Superior temporal gyrus (tissue), 1 donor: Measurements from ENCODE around the gene NSF.
"Not testable (repeated sequence)": the region's sequence is repeated elsewhere in the genome, so short reads cannot be mapped to it uniquely, and the experiment has no call there.

Experiments used
- DNase-seq: peaks from one replicate; pipeline ENCODE4 v3.0.0-alpha.2; 2016; ENCODE audit errors: extremely low spot score

Gene NSF

GRCh38 chr17:46590157-46591146, at the start of gene NSF:
Gene NSF (plus strand): TSS chr17:46590669. CDS start chr17:46590776, 107 bp downstream.
- not testable (repeated sequence) for DNase-seq

GRCh38 chr17:46548607-46549006, 41.9 kb upstream of the NSF start:
- peak; percentile 2 for DNase-seq

- not testable (repeated sequence) for DNase-seq
These were observed 31.3 kb upstream of the NSF start for GRCh38 chr17:46559155-46559554.

GRCh38 chr17:46560048-46560447, 30.4 kb upstream of the NSF start:
- DNase-seq: not testable (repeated sequence)

- not testable (repeated sequence) for DNase-seq
These were observed 24.2 kb upstream of the NSF start for GRCh38 chr17:46566284-46566683.

- not testable (repeated sequence) for DNase-seq
These were observed 23.5 kb upstream of the NSF start for GRCh38 chr17:46566980-46567379.

- DNase-seq: not testable (repeated sequence)
These were observed 18.7 kb upstream of the NSF start for GRCh38 chr17:46571796-46572195.

GRCh38 chr17:46579083-46580075, 11.1 kb upstream of the NSF start, which contains the start of gene ARL17A:
Gene ARL17A (minus strand): TSS chr17:46579691. CDS start chr17:46576322, 3,369 bp downstream.
- not testable (repeated sequence) for DNase-seq

GRCh38 chr17:46580082-46580481, 10.4 kb upstream of the NSF start:
- not testable (repeated sequence) for DNase-seq

- not testable (repeated sequence) for DNase-seq
These were observed 5.0 kb upstream of the NSF start for GRCh38 chr17:46585444-46585843.

GRCh38 chr17:46591332-46591731, 863 bp downstream of the NSF start:
- DNase-seq: not testable (repeated sequence)

GRCh38 chr17:46598344-46598931, 8.0 kb downstream of the NSF start:
- DNase-seq: not testable (repeated sequence)

- not testable (repeated sequence) for DNase-seq
These were observed 10.3 kb downstream of the NSF start for GRCh38 chr17:46600767-46601166.

- not testable (repeated sequence) for DNase-seq
These were observed 12.7 kb downstream of the NSF start for GRCh38 chr17:46603125-46603524.

GRCh38 chr17:46611304-46611703, 20.8 kb downstream of the NSF start:
- DNase-seq: not testable (repeated sequence)

GRCh38 chr17:46613876-46614275, 23.4 kb downstream of the NSF start:
- not testable (repeated sequence) for DNase-seq

- not testable (repeated sequence) for DNase-seq
These were observed 26.7 kb downstream of the NSF start for GRCh38 chr17:46617121-46617520.

GRCh38 chr17:46618975-46619374, 28.5 kb downstream of the NSF start:
- DNase-seq: not testable (repeated sequence)

- DNase-seq: not testable (repeated sequence)
These were observed 33.3 kb downstream of the NSF start for GRCh38 chr17:46623790-46624189.

GRCh38 chr17:46624726-46625125, 34.3 kb downstream of the NSF start:
- DNase-seq: not testable (repeated sequence)

GRCh38 chr17:46627452-46627851, 37.0 kb downstream of the NSF start:
- not testable (repeated sequence) for DNase-seq
